Hepatocyte (in vitro differentiated cells): Measurements from ENCODE around the gene RXRA. TPM values are rescaled to one million over a fixed set of nuclear protein-coding genes. Genes with fewer than 3 reads are reported as not detected.

Source experiments
- DNase-seq: peaks from one replicate; pipeline ENCODE4 v3.0.0-alpha.2; 2016; ENCODE audit warnings: low spot score
- H2AFZ ChIP-seq: fragments of 200-600 bp; sonication (generic); 2 replicates; pipeline ENCODE4 v1.6.0; 2016; ENCODE audit warnings: antibody characterized with exemption, mild to moderate bottlenecking
- H3K27ac ChIP-seq: fragments of 200-600 bp; sonication (generic); 2 replicates; pipeline ENCODE4 v1.5.1; 2016; ENCODE audit warnings: mild to moderate bottlenecking
- H3K27me3 ChIP-seq: fragments of 200-600 bp; sonication (generic); 2 replicates; pipeline ENCODE4 v1.6.1; 2016
- H3K36me3 ChIP-seq: fragments of 200-600 bp; sonication (generic); replicated peaks from 2 replicates; pipeline ENCODE4 v1.5.1; 2016; ENCODE audit warnings: low read depth; ENCODE audit not compliant: insufficient read depth
- H3K4me1 ChIP-seq: fragments of 200-600 bp; sonication (generic); 2 replicates; pipeline ENCODE4 v1.5.1; 2016; ENCODE audit warnings: mild to moderate bottlenecking, moderate library complexity; ENCODE audit not compliant: insufficient read depth
- H3K4me2 ChIP-seq: fragments of 200-600 bp; sonication (generic); 2 replicates; pipeline ENCODE4 v1.6.0; 2016
- H3K4me3 ChIP-seq: fragments of 200-600 bp; sonication (generic); 2 replicates; pipeline ENCODE4 v1.5.1; 2016; ENCODE audit warnings: mild to moderate bottlenecking
- H3K79me2 ChIP-seq: fragments of 200-600 bp; sonication (generic); 2 replicates; pipeline ENCODE4 v1.6.0; 2017; ENCODE audit warnings: mild to moderate bottlenecking
- H3K9me2 ChIP-seq: fragments of 200-600 bp; sonication (generic); replicated peaks from 2 replicates; pipeline ENCODE4 v1.6.0; 2017; ENCODE audit warnings: mild to moderate bottlenecking; ENCODE audit not compliant: insufficient read depth
- H3K9me3 ChIP-seq: fragments of 200-600 bp; sonication (generic); 2 replicates; pipeline ENCODE4 v1.5.1; 2016; ENCODE audit warnings: low read depth, mild to moderate bottlenecking
- H4K20me1 ChIP-seq: fragments of 200-600 bp; sonication (generic); 2 replicates; pipeline ENCODE4 v1.6.0; 2016; ENCODE audit warnings: mild to moderate bottlenecking; ENCODE audit not compliant: insufficient read depth, poor library complexity, severe bottlenecking
- CTCF ChIP-seq: fragments of 200-600 bp; sonication (generic); IDR thresholded peaks from 2 replicates; pipeline ENCODE4 v1.5.1; 2016; ENCODE audit warnings: antibody characterized with exemption, mild to moderate bottlenecking; ENCODE audit not compliant: poor library complexity
- EZH2 ChIP-seq: fragments of 200-600 bp; sonication (generic); IDR thresholded peaks from 2 replicates; pipeline ENCODE4 v1.6.1; 2016; ENCODE audit warnings: antibody characterized with exemption, mild to moderate bottlenecking, borderline replicate concordance
- EZH2phosphoT487 ChIP-seq: fragments of 200-600 bp; sonication (generic); IDR thresholded peaks from one replicate; pipeline ENCODE4 v1.6.1; 2018; ENCODE audit warnings: antibody characterized with exemption, mild to moderate bottlenecking, low read depth, moderate library complexity; ENCODE audit not compliant: unreplicated experiment, severe bottlenecking
- WGBS: methylation state at CpG from one replicate; pipeline ENCODE4 v1.1.6; 2016; ENCODE audit warnings: low lambda C conversion rate; ENCODE audit errors: missing lambda C conversion rate; 5-methylcytosine and 5-hydroxymethylcytosine counted together
- polyA plus RNA-seq: library from polyadenylated mRNA; unstranded; fragments of >200 nt; fragmentation: Nextera tagmentation; extraction: Ambion mirVana; gene quantifications from 2 replicates; pipeline ENCODE4 v1.2.1, GENCODE V29; 2016
- total RNA-seq: library from RNA; depleted of rRNA; stranded (reverse); fragments of >200 nt; gene quantifications from 2 replicates; pipeline ENCODE4 v1.2.3, GENCODE V29; 2014

Gene RXRA
- total and polyA plus RNA-seq, 2 experiments from 2014 or later: 35.9 to 41.6 TPM

- TF ChIP-seq CTCF (no peak), EZH2phosphoT487 (no peak), EZH2 (no peak)
- DNase-seq: no peak
- Histone ChIP-seq H4K20me1 (no peaks in the 10 kb centered on the region), H3K27ac (no peak overlapping the region), H3K36me3 (no peaks in the 10 kb centered on the region), H3K9me3 (no peaks in the 10 kb centered on the region), H3K4me2 (no peak overlapping the region), H3K27me3 (no peaks in the 10 kb centered on the region), H2AFZ (no peak overlapping the region), H3K4me3 (no peak overlapping the region), H3K79me2 (no peaks in the 10 kb centered on the region), H3K9me2 (no peaks in the 10 kb centered on the region), H3K4me1 (peaks cover 17% of the 10 kb centered on the region)
- WGBS: 95% methylated on average over 4 of the region's 4 CpGs
Observed at GRCh38 chr9:134452728-134453127, 126.5 kb downstream of the RXRA start.

GRCh38 chr9:134453776-134454475, 127.7 kb downstream of the RXRA start:
- H3K4me3 ChIP-seq: no peak overlapping the region
- no peak for DNase-seq
- H2AFZ ChIP-seq: no peak overlapping the region
- H3K4me2 ChIP-seq: no peak overlapping the region
- H3K4me1 ChIP-seq: peaks cover 29% of the 10 kb centered on the region
- H3K9me2 ChIP-seq: no peaks in the 10 kb centered on the region
- no peaks in the 10 kb centered on the region for H3K36me3 ChIP-seq
- H3K79me2 ChIP-seq: no peaks in the 10 kb centered on the region
- H3K9me3 ChIP-seq: no peaks in the 10 kb centered on the region
- no peaks in the 10 kb centered on the region for H4K20me1 ChIP-seq
- H3K27ac ChIP-seq: no peak overlapping the region
- TF ChIP-seq EZH2phosphoT487 (no peak), CTCF (no peak), EZH2 (no peak)
- H3K27me3 ChIP-seq: no peaks in the 10 kb centered on the region
- WGBS: 81% methylated on average over 23 of the region's 23 CpGs

- Histone ChIP-seq H3K79me2 (no peaks in the 10 kb centered on the region), H4K20me1 (no peaks in the 10 kb centered on the region), H3K4me1 (peaks cover 30% of the 10 kb centered on the region), H3K4me3 (no peak overlapping the region), H3K9me3 (no peaks in the 10 kb centered on the region), H3K36me3 (no peaks in the 10 kb centered on the region), H3K4me2 (no peak overlapping the region), H2AFZ (no peak overlapping the region), H3K9me2 (no peaks in the 10 kb centered on the region), H3K27me3 (no peaks in the 10 kb centered on the region), H3K27ac (no peak overlapping the region)
- no peak for TF ChIP-seq CTCF
- TF ChIP-seq EZH2: no peak
- TF ChIP-seq EZH2phosphoT487: no peak
- WGBS: 82% methylated on average over 5 of the region's 5 CpGs
- DNase-seq: no peak
Observed at GRCh38 chr9:134454476-134454857, 128.2 kb downstream of the RXRA start.
